GM10266 (cell line): Measurements from ENCODE around the gene DCLK1.
"Not testable (repeated sequence)": the region's sequence is repeated elsewhere in the genome, so short reads cannot be mapped to it uniquely, and the experiment has no call there.

Experiments
- DNase-seq: peaks from one replicate; pipeline ENCODE4 v3.0.0; 2012; ENCODE audit errors: extremely low spot score
- CTCF ChIP-seq: IDR thresholded peaks from 2 replicates; pipeline ENCODE4 v1.5.1; 2012; ENCODE audit warnings: mild to moderate bottlenecking, low read depth; ENCODE audit not compliant: control insufficient read depth, insufficient read depth; ENCODE audit errors: missing control alignments

DCLK1 gene

DNA sequence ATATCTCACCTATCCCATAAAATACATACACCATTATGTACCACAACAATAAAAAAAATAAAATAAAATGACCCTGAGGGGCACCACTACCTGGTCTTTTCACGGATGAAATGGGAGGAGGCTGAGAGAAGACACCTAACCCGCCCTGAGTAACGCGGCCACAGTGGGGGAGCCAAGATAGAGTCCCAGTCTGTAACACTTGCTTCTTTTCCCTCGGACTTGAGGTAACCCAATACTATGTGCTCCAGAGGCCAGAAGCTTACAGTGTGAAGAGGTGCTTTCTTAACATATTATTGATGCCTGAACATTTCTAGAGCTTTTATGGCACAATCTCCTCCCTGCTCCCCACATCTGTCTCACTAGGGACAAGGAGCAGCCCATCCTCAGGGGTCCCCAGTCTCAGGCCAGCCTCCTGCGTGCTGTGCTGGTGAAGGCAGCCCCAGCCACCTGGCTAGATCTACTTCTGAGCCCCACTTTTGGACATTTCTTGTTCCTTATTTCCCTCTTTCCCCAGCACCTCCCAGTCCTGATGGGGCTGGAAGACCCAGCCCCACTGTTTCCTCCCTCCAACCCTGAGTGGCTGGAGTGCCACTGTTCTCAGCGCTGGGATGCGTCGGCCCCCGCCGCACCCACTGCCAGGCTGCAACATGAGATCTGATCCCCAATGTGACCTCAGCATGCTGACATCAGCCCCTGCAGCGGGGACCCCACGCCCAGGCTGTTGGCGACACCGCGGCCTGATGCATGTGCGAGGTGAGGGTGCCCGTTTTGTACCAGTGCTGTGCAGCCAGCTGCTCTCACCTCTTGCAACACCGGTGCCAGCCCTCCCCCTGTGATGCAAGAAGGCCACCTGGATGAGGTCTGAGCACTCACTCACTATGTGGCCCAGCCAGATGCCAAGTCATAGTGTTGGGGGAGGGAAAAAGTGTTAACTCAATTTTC lies 143.3 kb downstream of the DCLK1 start:
- DNase-seq, result no peak
- TF ChIP-seq CTCF, result no peak

DNA sequence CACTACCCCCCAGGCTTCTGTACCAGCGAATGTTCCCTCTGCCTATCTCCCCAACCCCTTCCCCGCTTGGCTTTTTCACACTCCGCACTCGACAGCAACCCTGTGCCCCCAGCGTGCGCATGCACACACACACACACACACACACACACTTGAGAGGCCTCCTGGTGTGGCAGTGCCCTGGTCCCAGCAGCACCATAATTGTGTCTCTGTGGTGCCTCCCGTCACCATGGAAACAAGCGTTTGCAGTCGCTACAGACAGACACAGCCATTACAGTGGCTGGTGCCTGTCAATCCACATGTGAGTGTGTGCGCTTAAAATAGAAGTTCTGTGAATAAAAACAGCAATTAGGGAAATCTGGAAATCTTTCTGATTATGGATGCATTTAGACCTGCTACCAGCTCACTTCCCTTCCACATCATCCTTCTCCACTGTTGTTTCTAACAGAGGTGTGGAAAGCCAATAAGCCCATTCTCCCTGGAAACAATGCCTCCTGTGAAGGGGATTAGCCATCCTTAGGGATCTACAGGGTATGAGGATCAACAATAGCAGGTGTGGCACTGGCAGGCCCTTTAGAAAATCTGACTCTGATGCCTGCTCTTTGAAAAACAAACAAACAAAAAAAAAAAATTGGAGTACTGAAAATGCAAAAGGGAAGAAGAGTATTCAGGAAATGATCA lies 146.3 kb downstream of the DCLK1 start:
- no peak for TF ChIP-seq CTCF
- no peak for DNase-seq

- TF ChIP-seq CTCF, result no peak
- DNase-seq, result no peak
Measured at GRCh38 chr13:35984287-35984686, 146.9 kb downstream of the DCLK1 start.

DNA sequence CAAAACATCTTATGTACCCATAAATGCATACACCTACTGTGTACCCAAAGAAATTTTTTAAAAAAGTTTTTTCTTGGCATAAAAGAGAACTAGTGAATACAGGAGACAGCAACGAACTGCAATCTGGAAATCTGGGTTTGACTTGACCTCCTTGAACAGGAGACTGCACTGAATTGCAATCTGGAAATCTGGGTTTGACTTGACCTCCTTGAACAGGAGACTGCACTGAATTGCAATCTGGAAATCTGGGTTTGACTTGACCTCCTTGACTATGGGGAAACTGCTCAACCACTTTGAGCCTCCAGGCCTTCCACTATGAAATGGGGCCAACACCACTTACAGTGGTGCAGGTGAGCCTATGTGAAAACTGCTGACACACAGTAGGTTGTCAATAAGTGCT lies 147.5 kb downstream of the DCLK1 start:
- DNase-seq, result not testable (repeated sequence)

- TF ChIP-seq CTCF, result no peak
- DNase-seq, result no peak
Measured at GRCh38 chr13:35983206-35983605, 148.0 kb downstream of the DCLK1 start.

DNA sequence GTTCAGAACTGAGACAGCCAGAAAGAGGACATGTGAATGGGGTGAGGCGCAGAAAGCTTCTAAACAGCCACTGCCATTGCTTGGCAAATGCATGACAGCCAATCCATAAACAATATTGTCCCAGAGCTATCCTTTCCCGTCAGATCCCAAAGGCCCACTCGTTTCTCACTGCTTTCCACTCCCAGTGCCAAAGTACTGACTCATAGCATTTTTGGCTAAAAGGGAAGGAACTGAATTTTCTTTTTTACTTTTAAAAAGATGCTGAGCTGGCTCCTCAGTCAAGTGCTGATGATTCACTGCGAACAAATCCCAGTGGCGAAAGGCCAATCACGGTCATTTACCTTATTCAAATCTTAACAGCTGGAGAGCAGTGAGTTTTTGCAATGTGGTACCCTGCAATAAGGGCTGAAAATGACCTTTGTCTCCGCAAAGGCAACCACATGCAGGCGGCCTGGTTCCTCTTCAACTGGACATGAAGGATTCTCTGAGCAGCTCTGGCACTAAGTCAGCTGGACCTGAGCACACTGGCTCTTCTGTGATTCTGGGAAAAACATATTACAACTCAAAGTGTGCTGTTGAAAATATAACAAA lies 151.7 kb downstream of the DCLK1 start:
- DNase-seq, result no peak
- no peak for TF ChIP-seq CTCF

DNA sequence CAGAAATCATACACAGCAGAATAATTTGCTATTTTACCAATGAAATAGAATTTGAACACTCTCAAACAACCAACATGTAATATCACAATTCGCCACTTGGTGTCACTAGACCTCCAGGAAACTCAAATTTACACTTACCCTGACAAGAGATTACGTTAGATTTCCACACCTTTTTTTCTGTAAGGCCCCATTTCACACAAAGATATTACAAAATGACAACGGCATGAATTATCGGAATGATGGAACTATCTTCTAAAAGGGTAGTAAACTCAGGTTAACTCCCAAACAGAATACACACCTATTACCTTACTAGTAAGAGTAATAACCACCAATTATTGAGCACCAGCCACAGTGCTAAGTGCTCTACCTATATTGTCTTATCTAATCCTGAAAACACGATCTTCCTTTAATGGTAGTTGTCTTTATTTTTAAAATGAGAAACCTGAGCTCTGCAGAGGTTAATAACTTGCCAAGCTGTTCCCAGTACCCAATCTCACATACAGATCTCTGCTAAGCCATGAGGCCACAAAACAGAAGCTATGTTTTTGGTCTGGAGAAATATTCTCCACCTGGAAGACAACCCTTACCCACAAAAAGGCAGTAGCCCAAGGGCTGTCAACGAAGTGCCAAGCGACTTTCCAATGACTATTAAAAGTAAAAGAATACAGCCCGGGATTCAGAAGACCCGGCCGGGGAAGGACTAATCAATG lies 152.4 kb downstream of the DCLK1 start:
- peak; percentile 67 for TF ChIP-seq CTCF
- peak; percentile 49 for DNase-seq
